GM21447 (cell line): ENCODE measurements around the gene CCR7.
A peak's percentile ranks its signal among the peaks of the same experiment; 100 is the strongest.
"Not testable (repeated sequence)": the region's sequence is repeated elsewhere in the genome, so short reads cannot be mapped to it uniquely, and the experiment has no call there.

Source experiments
- ATAC-seq: cut with Tn5 transposase; IDR thresholded peaks from one replicate; pipeline ENCODE4 v1.9.1; 2021; ENCODE audit not compliant: unreplicated experiment

Gene CCR7

DNA sequence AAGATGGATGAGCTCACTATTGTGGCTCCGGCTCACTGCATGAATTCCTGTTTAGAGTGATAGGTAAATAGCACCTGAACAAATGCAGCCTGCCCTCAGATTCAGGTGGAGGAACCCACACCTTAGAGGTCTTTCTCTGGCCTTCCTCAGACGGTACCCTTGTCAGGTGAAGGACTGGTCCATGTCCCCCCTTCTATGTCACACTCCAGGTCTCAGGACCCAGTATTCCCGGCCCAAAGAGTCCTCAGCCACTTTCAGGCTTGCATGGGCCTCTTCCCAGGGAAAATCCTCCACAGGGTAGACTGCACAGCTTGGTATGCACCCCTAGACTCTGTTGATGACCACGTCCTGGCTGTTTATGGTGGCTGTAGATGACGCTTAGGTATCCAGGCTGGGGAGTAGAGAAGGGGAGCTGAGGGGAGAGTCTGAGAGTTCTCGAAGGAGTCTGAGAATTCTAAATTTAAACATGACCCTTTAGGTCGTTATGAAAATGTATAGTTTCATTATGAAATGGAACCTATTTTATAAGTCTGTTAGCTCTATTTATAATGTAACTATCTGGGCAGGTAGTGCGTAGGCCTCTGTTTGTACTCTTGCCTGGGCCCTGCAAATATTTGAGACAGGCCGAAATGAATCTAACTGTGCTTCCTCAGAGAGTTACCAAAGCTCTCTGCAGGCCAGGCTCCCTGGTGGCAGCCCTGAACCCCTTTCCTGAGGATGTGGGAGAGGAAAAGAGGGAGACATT lies 32.5 kb upstream of the CCR7 start:
- ATAC-seq = no peak

DNA sequence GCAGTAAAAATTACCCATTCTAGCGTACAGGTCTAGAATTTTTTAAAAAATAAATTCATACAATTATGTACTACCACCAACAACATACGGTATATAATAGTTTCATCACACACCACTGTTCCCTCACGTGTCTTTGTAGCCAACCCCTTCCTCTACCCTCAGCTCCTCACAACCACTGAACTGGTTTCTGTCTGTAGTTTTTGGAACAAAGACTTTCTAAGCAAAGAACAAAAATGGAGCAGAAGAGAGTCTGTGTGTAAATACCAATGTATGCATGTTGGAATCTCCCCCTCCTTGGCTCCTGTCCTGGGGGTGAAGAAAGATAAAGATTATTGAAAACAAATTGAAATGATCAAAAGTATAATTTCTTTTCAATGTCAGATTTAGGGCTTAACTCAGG lies 31.9 kb upstream of the CCR7 start:
- ATAC-seq = no peak

DNA sequence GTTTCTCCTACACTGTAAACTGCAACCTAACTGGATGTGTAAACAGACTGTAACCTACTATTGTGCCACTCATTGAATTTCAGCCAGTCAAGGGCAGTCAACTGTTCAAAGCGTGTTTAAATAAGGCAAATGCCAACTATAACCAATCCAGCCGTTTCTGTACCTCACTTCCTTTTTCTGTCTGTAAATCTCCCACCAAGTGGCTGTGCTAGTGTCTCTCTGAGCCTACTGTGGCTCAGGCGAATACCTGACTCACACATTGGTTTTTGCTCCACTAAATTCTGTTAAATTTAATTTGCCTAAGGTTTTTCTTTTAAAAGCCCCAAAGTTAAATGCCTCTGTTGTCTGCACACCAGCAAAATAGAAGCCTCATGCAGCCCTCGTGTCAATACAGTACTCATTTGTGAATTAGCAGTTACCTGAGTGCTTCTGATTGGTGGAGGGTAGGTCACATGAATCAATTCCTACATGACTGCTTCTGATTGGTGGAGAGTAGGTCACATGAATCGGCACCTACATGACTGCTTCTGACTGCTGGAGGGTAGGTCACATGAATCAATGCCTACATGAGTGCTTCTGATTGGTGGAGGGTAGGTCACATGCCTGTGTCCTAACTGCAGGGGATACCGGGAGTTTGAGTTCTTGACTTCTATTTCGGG lies 31.1 kb upstream of the CCR7 start:
- ATAC-seq = no peak

DNA sequence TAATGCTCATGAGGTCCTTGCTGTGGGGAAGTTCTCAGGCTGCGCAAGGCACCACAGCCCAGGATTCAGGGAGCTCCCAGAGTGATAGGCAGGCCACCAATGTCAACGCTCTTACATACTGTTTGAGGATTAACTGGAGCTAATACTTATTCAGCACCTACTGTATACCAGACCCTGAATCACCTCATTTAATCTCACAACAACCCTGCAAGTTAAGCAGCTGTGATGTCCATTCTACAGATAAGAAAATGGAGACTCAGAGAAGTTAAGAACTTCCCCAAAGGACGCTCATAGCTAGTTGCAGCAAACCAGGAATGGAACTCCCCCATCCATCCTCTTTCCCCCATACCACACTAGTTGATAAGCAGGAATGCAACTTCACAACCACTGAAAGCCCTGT lies 25.5 kb upstream of the CCR7 start:
- no peak for ATAC-seq

DNA sequence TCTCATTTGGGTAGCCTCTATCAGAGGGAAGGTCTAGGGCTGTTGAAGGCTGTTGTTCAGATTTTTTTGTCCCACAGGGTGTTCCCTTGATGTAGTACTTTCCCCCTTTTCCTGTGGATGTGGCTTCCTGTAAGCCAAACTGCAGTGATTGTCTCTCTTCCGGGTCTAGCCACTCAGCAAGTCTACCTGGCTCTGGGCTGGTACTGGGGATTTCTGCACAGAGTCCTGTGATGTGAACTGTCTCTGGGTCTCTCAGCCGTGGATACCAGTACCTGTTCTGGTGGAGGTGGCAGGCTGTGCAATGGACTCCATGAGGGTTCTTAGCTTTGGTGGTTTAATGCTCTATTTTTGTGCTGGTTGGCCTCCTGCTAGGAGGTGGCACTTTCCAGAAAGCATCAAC lies 23.3 kb upstream of the CCR7 start:
- ATAC-seq = no peak

DNA sequence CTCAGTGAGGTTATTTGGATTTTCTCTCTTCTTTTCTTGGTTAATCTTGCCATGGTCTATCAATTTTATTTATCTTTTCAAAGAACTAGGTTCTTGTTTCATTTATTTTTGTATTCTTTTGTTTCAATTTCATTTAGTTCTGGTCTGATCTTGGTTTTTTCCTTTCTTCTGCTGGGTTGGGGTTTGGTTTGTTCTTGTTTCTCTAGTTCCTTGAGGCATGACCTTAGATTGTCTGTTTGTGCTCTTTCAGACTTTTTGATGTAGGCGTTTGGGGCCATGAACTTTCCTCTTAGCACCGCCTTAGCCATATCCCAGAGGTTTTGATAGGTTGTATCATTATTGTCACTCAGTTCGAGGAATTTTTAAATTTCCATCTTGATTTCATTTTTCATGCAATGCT lies 21.0 kb upstream of the CCR7 start:
- not testable (repeated sequence) for ATAC-seq

DNA sequence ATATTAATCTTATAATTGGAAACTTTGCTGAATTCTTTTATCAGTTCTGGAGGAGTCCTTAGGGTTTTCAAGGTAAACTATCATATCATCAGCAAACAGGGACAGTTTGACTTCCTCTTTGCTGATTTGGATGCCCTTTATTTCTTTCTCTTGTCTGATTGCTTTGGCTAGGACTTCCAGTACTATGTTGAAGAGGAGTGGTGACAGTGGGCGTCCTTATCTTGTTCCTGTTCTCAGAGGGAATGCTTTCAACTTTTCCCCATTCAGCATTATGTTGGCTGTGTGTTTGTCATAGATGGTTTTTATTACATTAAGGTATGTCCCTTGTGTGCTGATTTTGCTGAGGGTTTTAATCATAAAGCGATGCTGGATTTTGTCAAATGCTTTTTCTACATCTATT lies 19.7 kb upstream of the CCR7 start:
- not testable (repeated sequence) for ATAC-seq

DNA sequence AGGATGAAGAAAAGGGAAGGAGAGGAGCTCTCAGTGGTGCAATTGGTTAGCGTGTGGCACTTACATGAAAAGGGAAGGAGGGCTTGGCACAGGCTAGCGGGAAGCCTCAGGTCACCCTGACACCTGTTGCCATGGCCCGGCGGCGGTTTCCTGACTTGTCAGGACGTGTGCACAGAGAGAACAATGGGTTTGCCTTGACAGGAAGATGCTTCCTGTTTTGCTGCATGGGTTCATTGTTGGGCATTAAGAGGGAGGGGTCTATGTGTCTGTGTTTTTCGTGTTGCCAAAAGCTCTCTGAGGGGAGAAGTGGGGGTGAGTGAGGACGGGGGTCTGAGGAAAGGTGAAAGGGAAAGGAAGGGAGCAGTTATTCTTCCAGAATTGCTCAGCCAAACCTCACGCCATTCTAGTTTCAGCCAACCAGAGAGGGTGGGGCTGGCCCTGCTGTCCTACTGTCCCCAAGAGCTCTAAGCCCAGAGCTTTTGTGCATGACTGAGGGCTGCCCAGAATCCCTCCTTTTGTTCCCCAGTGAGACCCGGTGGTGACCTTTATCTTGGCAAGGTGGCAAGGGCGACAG lies 17.1 kb upstream of the CCR7 start:
- peak; percentile 93 for ATAC-seq

DNA sequence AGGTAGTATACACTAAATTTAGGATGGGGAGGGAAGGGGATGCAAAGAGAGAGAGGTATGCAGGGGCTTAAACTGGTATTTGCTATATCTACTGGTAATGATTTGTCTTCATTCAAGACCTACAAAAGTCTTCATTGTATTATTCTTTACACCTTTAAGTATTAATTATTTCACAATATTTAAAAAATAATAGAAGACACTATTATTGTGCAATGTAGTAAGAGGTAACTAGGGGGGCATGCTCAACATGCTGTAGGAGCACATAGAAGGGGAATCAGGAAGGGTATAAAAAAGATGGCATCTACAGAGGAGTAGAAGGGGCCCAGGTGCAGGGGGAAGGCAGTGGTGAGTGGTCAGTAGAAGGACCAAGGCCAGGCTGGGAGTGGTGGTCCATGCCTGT lies 14.9 kb upstream of the CCR7 start:
- no peak for ATAC-seq

DNA sequence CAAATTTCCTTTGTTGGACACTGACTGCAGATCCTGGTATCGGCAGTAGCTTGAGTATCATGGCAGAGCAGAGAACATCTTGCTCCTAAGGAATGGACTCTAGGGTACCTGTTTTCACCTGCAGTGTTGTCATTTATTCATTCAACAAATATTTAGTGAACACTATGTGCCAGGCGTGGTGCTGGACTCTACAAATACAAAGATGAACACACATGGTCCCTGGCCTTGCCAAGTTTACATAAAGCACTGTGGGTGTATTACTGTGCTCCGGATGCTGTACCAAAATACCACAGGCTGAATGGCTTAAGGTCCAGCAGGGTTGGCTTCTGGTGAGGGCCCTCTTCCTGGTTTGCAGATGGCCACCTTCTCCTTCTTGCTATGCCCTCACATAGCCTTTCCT lies 14.2 kb upstream of the CCR7 start:
- no peak for ATAC-seq

DNA sequence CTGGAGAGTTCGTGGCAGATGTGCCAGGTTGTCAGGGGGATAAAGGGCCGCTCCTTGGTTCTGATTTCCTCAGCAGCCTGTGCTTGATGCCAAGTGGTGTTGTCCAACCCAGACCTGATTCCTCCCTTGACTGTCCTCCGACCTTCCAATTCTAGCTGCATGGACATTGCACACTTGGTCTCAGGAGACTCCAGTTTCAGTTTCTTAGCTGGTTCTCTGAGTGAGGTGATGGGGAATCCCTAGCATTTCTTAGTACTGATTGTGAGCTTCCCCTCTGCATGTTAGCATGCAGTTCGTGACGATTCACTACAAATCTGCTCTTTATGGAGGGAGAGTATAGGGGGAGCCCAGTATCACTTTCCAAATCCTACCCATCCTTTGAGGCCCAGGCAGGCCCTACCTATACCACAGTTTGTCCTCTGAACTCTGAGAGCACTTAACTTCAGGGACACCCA lies 12.4 kb upstream of the CCR7 start:
- peak; percentile 37 for ATAC-seq

DNA sequence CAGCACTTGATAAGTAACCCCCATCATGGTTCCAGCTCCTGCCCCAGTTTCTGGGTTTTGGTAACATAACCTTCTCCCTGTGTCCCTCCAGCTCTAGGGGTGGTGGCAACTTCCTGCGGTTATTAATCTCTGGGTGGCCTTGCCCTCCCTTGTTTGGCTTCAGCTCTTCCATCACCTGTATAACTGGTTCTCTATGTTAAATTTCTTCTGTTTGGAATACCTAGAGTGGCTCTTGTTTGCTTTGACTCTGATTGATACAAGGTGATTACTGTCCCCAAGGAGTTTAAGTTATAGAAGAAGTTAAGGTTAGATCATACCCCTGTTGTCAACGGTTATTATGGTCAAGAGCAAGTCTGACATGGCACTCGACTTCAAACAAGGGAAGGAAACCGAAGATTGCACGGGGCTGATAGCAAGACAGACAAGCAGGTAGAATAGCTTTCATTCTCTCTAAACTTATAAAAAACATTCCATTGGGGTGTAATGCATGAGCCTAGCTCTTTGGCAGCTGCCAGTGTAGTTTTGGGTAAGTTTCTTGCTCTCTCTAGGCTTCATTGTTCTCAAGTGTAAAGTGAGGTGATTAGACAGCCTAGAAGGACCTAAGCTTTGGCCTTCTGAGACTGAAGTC lies 11.0 kb upstream of the CCR7 start:
- no peak for ATAC-seq

DNA sequence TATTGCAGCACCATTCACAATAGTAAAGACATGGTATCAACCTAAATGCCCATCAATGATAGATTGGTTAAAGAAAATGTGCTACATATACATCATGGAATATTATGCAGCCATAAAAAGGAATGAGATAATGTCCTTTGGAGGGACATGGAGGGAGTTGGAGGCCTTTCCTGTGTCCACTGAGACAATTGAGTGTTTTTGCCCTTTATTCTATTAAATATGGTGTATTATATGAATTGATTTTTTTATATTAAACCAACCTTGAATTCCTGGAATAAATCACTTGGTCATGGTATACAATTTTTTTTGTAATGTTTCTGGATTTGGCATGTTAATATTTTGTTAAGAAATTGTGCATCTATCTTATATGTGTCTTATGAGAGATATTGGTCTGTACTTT lies 9.0 kb upstream of the CCR7 start:
- no peak for ATAC-seq

DNA sequence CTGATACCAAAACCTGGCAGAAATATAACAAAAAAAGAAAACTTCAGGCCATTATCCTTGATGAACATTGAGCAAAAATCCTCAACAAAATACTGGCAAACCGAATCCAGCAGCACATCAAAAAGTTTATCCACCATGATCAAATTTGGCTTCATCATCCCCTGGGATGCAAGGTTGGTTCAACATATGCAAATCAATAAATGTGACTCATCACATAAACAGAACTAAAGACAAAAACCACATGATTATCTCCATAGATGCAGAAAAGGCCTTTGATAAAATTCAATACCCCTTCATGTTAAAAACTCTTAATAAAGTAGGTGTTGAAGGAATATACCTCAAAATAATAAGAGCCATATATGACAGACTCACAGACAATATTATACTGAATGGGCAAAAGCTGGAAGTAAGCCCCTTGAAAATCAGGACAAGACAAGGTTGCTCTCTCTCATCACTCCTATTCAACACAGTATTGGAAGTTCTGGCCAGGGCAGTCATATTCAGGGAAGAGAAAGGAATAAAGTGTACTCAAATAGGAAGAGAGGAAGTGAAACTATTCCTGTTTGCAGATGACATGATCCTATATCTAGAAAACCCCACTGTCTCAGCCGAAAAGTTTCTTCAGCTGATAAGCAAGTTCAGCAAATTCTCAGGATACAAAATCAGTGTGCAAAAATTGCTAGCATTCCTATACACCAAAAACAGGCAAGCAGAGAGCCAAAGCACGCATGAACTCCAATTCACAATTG lies 7.1 kb upstream of the CCR7 start:
- not testable (repeated sequence) for ATAC-seq

DNA sequence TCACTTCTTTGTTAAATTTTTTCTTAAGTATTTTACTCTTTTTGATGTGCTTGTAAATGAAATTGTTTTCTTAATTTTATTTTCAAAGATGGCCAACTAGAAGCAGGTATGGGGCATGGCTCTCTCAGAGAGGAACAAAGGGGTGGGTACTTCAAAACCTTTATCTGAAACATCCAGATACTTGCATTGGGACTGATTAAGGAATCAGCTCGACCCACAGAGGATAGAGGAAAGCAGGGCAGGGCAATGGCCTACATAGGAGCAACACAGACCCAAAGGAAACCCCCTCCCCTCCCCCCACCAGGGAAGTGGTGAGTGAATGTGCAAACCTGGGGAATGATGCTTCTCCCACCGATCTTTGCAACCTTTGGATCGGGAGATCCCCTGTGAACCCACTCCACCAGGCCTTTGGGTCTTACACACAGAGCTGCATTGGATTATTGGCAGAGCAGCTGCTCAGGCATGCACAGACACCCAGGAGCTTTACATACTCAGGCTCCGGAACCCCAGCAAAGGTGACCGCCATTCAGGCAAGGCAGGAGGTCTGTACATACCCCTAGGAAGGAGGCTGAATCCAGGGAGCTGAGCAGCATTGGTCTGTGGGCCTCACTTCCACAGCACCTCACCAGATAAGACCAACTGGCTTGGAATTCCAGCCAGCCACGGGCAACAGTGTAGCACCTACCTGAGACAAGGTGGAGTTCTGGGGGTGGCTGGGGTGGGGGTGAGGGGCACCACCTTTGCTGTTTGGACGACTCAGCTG lies 3.0 kb upstream of the CCR7 start:
- ATAC-seq = no peak

DNA sequence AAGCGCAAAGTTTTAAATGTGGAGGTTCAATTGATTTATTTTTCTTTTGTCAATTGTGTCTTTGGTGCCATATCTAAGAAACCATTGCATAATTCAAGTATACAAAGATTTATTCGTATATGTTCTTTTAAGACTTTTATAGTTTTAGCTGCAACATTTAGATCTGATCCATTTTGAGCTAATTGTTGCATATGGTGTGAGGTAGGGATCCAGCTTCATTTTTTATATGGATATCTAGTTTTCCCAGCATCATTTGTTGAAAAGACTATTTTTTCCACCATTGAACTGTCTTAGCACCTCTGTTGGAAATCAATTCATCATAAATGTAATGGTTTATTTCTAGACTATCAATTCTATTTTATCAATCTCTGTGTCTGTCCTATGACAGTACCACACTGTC lies 2.1 kb upstream of the CCR7 start:
- no peak for ATAC-seq

DNA sequence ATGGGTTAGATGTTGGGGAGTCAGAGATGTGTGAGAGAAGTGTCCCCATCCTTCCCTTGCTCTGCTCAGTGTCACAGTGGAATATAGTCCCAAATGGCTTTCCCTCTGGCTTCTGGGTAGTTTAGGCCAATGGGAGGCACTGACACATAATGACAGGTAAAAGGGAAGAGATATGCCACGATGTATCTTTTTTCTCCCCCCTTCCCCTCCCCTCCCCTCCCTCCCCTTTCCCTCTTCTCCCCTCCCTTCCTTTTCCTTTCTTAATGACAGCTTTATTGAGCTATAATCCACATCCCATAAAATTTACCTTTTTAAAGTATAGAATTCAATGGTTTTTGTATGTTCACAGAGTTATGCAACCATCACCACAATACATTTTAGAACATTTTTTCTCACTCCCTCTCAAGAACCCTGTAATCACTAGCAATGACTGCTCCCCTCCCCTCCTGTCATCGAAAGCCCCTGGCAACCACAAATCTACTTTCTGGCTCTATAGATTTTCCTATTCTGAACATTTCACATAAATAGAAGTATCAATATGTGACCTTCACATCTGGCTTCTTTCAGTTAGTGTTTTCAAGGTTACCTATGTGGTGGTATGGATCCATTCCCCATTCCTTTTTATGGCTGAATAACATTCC lies 617 bp upstream of the CCR7 start:
- no peak for ATAC-seq

DNA sequence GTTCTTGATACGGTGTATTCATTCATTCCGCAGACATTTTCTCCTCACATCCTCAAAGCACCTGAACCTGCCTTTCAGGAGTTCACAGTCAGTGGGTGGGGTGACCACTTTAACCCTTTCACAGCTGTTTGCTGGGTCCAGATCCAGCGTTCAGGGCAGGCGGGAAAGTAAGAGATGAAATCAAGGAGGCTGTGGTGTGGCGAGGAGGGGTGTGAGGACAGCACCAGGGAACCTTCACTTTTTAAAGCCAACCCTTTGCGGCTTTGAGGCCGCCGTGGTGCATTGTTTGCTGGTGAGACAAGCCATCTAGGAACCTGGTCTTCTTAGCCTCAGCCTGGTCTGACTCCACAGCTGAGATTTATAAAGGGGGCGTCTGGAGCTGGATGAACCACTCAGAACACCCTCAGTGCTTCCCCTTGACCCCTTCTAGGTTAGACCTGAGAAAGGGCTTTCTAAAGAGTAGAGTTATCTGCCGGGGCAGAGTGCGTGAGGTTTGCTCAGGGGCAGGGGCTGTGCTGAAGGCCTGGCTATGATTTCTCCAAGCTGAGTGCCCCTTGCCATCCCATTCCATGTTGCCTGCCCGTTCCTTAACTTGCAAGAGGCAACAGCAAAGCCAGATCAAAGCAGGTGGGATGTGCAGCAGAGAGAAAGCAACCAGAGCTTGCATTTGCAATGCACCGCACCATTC lies 933 bp downstream of the CCR7 start:
- no peak for ATAC-seq

DNA sequence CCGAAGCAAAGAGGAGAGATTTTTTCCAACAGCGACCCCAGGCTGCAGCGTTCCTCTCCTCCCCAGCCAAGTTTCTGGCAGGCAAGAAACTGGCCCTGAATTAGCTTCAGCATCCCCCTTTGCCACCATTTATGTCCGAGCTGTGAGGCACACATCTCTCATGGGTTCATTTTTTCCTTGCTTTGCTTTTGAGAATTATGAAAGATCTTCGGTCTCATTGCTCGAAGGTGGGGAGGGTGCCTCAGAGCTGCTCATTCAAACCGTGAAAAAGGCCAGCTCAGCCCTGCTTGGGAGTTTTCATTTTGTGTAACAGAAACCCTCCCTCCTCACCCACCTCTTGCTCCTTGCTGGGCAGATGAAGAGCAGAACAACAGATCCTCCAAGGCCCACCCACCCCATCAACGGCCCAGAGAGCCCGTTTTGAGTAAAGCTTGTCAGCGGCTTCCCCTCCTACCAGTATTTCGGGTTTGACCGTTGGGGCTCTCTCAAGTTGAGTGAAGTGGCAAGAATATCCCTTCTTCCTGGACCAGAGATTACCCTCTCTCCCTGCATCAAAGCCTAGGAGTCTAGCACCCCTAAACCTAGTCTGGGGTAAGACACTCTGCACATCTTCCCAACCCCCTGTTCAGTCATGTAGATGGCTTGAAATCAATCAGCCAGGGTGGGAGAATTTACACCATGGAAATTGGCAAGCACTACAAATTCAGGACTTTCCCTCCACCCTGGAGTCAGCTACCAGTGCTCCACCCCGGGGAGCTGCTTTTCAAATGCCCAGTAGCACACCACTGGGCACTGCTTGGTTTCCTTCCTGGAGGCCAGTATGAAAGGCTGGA lies 1.8 kb downstream of the CCR7 start:
- ATAC-seq = no peak
